HG03045 (cell line): ENCODE data around the gene CNOT3.
"Not testable (repeated sequence)": the region's sequence is repeated elsewhere in the genome, so short reads cannot be mapped to it uniquely, and the experiment has no call there.

ENCODE experiments used
- ATAC-seq: cut with Tn5 transposase; IDR thresholded peaks from one replicate; pipeline ENCODE4 v1.9.1; 2021; ENCODE audit warnings: mild to moderate bottlenecking, moderate library complexity; ENCODE audit not compliant: unreplicated experiment

The CNOT3 gene

DNA sequence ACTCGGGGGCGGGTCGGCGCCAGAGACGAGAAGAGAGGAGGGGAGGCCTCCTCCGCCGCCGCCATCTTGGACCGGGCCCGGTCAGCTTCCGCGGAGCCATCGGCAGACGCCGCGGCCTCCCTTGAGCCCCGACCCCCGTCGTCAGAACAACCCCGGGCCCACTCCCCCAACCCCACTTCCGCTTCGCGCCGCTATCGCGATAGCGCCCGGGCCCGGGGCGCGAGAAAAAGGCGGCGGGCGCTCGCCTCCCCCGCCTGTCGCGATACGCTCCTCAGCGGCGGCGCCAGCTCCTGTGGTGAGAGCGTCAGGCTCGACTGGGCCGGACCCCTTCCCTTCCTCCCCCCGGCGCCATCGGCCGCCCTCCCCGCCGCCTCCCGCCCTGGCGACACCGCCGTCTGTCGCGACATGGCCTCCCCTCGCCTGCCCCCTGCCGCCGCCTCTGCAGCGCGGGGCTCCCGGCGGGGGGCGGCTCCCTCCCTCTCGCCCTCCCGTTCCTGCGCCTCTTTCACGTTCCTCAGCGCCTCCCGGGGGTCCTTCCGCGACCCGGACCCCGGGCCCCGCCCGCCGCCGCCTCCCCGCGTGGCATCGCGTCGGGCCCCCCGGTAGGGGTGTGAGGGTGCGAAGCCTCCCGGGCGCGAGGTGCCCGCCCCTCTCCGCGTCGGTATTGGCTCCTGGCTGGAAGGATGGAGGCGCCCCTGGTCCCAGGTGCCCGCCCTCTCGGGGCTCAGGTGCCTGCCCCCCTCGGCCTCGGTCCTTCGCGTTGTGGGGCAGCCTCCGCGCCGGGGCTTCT, at the start of gene CNOT3:
TSS of gene CNOT3 (plus strand) at position 64 of the 790 bp plus-strand sequence. CDS start 5,217 bp downstream, outside the sequence.
- ATAC-seq, result no peak

DNA sequence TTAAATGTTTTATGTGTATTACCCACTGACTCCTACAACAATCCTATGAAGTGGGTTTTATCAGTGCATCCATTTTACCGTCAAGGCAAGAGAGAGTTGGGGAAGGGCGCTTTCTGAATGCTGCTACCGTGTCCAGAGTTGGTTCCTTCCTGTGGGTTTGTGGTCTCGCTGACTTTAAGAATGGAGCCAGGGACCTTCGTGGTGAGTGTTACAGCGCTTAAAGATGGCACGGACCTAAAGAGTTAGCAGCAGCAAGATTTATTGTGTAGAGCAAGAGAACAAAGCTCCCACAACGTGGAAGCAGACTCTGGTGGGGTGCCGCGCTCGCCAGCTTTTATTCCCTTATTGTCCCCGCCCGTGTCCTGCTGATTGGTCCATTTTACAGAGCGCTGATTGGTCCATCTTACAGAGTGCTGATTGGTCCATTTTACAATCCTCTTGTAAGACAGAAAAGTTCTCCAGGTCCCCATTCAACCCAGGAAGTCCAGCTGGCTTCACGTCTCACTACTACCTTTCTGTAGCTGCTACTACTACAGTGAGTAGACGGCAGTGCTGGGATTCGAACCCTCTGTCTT, 43.0 kb upstream of the CNOT3 start:
- no peak for ATAC-seq

DNA sequence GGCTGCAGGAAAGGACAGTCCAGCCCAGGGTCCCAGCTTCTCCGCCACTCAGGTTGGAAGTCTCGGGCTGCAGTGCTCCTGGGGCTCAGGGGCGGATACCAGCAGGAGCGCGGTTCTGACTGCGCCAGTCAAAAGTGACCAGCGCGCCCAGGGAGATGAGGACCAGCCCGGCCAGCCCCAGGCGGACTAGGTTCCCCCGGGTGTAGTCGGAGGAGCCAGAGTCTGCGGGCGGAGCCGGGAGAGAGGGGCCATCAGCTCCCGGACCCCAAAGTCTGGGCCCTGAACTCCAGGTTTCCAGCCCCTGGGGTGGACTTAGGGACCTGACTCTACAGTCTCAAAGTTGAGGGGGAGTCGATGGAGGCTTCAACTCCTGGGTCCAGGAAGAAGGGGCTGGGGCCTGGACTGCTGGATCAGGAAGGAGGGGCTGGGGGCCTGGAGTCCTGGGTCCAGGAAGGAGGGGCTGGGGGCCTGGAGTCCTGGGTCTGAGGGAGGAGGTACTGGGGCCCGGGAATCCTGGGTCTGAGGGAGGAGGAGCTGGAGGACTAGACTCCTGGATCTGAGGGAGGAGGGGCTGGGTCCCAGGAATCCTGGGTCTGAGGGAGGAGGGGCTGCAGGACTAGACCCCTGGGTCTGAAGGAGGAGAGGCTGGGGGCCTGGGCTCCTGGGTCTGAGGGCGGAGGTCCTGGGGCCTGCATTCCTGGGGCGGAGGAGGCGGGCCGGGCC, 42.3 kb upstream of the CNOT3 start:
- no peak for ATAC-seq

DNA sequence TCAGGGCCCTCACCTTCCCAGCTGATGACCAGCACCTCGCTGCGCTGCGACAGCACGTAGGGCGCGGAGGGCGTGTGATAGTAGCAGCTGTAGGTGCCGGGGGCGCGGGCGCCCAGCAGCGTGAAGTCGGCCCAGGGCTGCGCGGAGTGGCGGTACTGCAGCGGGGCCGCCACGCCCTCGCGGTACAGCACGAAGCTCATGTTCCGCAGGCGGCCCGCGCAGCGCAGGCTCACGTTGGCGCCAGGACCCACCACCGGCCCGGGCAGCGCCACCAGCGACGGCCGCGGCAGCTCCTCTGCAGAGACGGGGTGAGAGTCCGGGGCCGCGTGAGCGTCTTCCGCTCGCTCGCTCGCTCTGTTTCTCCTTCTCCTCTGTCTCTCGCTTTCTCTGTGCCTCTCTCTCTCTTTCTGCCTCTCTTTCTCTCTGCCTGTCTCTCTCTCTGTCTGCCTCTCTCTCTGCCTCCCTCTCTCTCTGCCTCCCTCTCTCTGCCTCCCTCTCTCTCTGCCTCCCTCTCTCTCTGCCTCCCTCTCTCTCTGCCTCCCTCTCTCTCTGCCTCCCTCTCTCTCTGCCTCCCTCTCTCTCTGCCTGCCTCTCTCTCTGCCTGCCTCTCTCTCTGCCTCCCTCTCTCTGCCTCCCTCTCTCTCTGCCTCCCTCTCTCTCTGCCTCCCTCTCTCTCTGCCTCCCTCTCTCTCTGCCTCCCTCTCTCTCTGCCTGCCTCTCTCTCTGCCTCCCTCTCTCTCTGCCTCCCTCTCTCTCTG, 41.5 kb upstream of the CNOT3 start:
- not testable (repeated sequence) for ATAC-seq

DNA sequence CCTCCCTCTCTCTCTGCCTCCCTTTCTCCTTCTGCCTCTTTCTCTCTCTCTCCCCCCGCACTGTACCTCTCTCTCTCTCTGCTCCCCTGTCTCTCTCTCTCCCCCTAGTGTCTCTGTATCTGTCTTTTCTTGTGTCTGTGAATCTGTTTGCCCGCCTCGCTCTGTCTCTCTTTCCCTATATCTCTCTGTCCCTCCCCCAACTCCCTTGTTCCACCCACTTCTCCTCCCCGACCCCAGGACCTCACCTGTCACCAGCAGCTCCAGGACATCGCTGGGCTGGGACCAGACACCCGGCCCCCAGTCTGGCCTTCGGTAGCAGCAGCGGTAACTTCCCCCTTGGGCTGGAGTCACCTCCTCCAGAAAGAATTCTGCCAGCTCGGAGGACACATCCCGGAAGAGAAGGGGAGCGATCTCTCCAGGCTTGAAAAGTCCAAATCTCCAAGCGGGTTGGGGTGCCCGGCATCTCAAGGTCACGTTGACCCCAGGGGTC, 40.9 kb upstream of the CNOT3 start:
- no peak for ATAC-seq

DNA sequence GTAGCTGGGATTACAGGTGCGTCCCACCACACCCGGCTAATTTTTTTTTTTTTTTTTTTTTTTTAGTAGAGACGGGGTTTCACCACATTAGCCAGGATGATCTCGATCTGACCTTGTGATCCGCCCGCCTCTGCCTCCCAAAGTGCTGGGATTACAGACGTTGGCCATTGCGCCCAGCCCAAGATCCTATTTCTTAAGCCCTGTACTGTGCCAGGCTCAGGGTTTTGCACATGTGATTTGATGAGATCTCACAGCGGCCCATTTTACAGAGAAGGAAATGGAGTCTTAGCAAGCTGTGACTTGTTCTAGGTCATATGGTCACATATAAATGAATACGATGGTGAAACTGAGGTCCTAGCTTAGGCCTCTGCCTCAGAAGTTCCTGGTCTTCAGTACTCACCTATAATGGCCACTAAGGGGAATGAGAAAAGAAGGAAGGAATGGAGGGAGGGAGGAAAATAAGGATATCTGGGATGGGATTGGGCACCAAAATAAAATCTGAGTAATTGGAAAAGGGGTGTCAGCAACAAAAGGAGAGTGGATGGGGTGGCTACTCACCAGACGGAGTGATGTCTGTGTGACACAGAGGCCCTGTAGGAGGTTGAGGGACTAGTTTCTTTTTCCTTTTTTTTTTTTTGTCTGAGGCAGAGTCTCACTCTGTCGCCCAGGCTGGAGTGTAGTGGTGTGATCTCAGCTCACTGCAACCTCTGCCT, 38.2 kb upstream of the CNOT3 start:
- no peak for ATAC-seq

DNA sequence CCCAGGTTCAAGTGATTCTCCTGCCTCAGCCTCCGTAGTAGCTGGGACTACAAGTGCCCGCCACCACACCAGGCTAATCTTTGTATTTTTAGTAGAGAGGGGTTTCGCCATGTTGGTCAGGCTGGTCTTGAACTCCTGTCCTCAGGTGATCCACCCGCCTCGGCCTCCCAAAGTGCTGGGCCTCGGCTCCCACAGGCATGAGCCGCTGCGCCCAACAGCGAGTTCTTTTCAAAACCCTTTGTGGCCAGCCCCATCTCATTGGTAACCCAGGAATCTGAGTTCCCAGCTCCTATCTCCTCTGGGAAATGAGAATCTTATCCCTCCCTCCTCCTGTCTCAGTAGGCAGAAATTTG, 37.7 kb upstream of the CNOT3 start:
- ATAC-seq, result not testable (repeated sequence)

DNA sequence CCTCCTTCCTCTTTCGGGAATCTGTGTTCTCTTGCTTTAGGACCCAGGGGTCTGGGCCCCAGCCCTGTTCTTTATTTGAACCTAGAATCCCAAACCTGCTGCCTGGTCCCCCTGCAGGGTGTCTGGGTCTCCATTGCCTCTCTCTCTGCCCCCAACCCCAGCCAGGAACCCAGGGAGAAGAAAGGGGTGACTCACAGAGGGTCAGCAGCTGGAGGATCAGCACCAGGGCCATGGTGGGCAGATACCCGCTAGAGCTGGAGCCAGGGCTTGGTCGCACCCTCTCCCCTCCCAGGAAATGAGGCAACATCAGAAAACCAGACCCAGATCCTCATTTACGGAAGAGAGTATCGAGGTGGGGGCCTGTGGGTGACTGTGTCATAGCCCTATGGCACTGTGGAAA, 37.0 kb upstream of the CNOT3 start, which contains the start of gene OSCAR:
TSS of gene OSCAR (minus strand) at position 243 of the 400 bp plus-strand sequence. CDS start at position 232, 11 bp downstream.
- ATAC-seq, result no peak

DNA sequence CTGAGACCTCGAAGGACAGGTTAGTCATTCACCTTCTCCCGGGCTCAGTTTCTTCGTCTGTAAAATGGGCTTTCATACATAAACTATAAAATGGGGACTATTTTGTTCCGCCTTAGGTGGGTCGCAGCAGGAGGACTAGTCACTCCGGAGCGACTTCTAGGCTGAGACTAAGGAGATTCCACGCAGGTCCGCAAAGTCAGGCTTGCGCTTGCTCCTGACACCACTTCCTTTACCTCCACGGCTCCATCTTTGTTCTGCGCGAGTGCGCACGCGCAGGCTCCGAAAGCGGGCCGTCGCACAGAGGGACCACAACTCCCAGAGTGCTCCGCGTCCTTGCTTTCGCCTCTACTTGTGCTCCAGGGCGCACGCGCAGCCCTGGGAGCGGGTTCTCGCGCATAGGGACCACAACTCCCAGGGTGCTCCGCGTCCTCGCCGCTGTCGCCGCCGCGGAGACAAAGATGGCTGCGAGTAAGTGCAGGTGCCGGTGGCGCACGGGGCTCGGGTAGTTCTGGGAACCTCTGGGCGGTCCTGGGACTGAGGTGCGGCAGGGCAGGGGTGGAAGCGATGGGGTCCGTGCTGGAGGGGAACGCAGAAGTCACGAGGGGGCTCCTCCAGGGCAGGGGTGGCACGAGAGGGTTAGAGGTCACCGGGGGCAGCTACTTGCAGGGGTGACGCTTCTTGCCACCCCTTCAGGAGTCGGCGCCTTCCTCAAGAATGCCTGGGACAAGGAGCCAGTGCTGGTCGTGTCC, 35.0 kb upstream of the CNOT3 start, which contains the start of gene NDUFA3:
TSS of gene NDUFA3 (plus strand) at position 435 of the 749 bp plus-strand sequence. CDS start at position 459, 24 bp downstream.
- ATAC-seq, result peak; percentile 92

DNA sequence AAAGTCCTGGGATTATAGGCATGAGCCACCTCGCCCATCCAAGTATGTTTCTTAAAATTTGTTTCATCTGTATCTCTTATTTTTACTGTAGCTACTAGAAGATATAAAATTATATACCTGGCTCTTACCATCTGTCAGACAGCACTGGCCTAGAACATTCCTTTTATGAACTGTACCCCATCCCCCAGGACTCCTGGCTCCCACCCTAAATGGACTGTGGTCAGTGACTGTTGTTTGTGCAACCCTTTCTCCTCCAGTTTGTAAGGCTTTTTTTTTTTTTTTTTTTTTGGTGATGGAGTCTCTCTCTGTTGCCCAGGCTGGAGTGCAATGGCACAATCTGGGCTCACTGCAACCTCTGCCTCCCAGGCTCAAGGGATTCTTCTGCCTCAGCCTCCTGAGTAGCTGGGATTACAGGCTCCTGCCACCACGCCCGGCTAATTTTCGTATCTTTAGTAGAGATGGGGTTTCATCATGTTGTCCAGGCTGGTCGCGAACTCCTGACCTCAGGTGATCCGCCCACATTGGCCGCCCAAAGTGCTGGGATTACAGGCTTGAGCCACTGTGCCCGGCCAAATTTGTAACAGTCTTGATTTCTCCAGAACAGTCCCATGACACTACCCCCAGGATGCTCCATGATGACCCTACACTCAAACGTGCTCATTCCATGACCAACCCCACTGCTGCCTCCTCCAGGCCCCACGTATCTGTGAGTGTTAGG, 32.4 kb upstream of the CNOT3 start:
- no peak for ATAC-seq

DNA sequence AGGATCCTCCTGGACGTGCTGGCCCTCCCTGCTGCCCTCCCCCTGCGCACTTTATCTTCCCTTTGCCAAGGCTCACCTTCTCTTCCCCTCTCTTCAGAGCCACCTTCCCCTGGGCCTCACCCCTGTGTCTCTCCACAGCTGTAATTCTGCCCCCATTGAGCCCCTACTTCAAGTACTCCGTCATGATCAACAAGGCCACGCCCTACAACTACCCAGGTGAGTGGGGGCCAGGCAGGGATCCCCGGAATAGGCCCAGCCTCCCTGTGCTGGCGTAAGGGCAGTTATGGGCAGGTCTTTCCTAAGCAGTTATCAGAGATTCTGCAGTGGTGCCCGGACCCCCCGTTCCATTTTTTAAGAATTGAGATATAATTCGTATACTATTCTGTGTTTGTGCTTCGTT, 31.8 kb upstream of the CNOT3 start:
- no peak for ATAC-seq

DNA sequence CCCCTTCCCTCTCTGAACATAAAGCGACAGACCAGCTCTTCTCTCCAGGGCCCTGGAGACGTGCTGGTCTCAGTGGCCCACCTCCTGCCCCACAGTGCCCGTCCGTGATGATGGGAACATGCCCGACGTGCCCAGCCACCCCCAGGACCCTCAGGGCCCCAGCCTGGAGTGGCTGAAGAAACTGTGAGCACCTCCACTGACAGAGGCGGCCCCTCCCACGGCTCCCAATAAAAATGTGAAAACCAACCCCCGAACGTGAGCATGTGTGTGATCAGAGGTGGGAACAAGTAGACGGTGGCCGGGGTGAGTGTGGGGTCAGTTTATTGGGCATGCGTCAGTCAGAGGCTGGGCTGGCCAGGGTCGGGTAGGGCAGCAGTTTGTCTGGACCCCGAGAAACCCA, 30.8 kb upstream of the CNOT3 start:
- ATAC-seq, result no peak

DNA sequence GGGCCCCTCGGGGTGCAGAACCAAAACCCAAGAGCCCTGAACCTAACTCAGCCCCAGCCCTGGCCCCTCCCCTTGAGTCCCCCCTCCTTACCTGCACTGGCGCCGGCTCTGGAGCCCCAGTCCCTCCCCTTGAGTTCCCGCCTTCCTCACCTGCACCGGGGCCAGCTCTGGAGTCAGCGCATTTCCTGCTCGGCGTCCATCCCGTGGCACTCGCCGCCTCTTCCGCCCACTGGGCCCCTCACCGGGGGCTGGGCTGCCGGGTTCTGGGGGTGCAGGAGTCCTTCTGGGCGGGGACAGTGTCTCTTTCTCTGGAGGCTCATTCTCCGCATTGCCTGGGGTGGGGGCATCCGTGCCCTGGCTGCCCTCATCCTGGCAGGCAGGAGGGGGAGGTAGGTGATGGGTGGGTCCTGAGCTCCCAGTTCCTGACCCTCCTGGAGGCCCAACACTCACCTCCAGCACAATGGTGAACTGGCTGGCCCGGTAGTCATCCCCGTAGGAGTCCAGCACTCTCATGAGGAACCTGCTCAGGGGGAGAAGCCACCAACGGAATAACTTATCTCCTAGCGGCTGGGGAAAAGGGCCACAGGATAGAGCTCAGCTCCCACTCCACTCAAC, 29.6 kb upstream of the CNOT3 start:
- ATAC-seq, result no peak

DNA sequence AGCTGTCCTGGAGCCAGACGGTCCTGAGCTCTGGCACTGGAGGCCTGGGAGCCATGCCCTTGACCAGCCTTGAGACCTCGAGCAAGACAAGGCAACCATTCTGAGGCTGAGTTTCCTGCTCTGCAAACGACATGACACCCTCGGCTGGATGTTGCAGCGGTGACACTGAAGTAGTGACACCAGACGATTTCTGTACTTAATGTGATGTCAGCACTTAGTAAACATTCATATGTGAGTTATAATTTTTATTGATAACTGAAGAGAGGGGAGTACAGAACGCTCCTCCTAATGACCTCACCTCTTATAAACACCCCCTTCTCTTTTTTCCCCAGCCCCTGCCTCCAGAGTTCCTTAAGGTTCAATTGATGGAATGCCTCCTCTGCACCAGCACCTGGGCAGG, 29.1 kb upstream of the CNOT3 start:
- ATAC-seq, result no peak

DNA sequence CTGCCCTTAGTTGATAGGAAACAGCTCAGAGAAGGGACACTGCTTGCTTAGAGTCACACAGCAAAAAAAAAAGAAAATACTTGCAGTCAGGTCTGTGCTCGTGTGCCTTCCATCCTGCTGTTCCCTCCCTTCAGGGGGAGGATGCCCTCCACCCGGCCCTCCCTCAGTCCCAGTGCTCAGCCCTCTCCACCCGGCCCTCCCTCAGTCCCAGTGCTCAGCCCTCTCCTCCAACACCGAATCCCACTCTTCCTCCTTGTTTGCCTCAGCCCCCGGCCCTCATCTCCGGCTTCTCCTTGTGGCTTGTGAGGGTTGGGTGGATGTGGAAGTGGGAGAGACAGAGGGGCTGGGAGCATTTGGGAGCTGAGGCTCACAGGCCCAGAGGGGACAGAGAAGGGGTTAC, 27.9 kb upstream of the CNOT3 start:
- ATAC-seq, result no peak

DNA sequence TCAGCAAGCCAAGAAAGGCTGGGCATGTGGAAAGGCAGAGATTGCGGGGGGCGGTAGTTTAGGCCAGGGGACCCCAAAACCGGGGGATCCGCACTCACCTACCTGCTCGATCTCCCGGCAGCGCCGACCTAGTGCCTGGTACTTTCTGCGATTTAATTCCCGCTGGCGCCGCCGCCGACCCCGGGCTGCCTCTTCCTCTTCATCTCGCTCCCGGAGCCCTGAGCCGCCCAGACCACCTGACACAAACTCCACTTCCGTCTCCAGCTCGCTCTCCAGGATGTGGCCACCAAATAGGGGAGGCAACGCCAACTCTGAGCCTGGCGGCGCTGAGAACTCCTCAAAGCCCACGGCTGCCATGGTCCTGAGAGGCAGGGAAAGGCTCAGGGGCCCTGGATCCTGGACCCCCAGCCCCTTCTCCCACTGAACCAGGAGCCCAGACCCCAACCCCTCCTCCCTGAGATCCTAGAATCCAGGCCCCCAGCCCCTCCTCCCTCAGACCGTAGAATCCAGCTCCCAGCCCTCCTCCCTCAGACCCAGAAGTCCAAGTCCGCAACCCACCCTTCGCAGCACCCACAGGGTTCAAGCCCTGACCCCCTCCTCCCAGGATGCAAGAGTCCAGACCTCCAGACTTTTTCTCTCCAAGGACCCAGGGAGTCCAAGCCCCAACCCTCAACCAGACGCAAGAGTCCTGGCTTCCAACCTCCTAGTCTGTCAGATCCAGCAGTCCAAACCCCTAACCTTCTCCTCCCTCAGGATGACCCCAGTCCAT, 23.0 kb upstream of the CNOT3 start:
- no peak for ATAC-seq
